Measurements from ENCODE around the gene ABHD16A. TPM values are rescaled to one million over a fixed set of nuclear protein-coding genes. Genes with fewer than 3 reads are reported as not detected.

ABHD16A gene
- total and polyA plus RNA-seq, 2 of the 13 experiments (the other 11 are each of a cell fraction or from before 2014, with no cell fraction given) = 43.5 to 45.4 TPM

- TF ChIP-seq, protein P1, sequence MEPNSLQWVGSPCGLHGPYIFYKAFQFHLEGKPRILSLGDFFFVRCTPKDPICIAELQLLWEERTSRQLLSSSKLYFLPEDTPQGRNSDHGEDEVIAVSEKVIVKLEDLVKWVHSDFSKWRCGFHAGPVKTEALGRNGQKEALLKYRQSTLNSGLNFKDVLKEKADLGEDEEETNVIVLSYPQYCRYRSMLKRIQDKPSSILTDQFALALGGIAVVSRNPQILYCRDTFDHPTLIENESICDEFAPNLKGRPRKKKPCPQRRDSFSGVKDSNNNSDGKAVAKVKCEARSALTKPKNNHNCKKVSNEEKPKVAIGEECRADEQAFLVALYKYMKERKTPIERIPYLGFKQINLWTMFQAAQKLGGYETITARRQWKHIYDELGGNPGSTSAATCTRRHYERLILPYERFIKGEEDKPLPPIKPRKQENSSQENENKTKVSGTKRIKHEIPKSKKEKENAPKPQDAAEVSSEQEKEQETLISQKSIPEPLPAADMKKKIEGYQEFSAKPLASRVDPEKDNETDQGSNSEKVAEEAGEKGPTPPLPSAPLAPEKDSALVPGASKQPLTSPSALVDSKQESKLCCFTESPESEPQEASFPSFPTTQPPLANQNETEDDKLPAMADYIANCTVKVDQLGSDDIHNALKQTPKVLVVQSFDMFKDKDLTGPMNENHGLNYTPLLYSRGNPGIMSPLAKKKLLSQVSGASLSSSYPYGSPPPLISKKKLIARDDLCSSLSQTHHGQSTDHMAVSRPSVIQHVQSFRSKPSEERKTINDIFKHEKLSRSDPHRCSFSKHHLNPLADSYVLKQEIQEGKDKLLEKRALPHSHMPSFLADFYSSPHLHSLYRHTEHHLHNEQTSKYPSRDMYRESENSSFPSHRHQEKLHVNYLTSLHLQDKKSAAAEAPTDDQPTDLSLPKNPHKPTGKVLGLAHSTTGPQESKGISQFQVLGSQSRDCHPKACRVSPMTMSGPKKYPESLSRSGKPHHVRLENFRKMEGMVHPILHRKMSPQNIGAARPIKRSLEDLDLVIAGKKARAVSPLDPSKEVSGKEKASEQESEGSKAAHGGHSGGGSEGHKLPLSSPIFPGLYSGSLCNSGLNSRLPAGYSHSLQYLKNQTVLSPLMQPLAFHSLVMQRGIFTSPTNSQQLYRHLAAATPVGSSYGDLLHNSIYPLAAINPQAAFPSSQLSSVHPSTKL (CRISPR knock-in tag; IDR thresholded peaks at IDR 0.05) = peak; percentile 43
- TF ChIP-seq MAF1 (CRISPR knock-in tag; IDR thresholded peaks at IDR 0.05; ENCODE audit: borderline replicate concordance) (no peak), EEA1 (CRISPR knock-in tag; IDR thresholded peaks at IDR 0.05; ENCODE audit: borderline replicate concordance) (no peak), SAP130 (CRISPR knock-in tag; IDR thresholded peaks at IDR 0.05; ENCODE audit: low read depth) (peak; percentile 94), ZNF263 (CRISPR knock-in tag; IDR thresholded peaks at IDR 0.05) (peak; percentile 55; the same call in 1 of the 2 replicates), EZH2 (conservative IDR thresholded peaks at IDR 0.05; ENCODE audit: low read depth, low read length) (no peak), MTA3 (CRISPR knock-in tag; IDR thresholded peaks at IDR 0.05) (no peak), PPARG (CRISPR knock-in tag; conservative IDR thresholded peaks at IDR 0.05) (peak; percentile 59; the same call in 1 of the 2 replicates), ZNF839 (CRISPR knock-in tag; IDR thresholded peaks at IDR 0.05; ENCODE audit: borderline replicate concordance) (peak; percentile 77; the same call in 1 of the 2 replicates), POLR2A (IDR thresholded peaks at IDR 0.05; ENCODE audit: insufficient read depth in 1 of 2, low read depth in 2 of 2, low read length in 2 of 2) (peak in 1 of 2 experiments; percentile 98; a peak in 2 of 4 replicates), PITX1 (CRISPR knock-in tag; IDR thresholded peaks at IDR 0.05) (peak; percentile 71; the same call in 1 of the 2 replicates), ZNF619 (CRISPR knock-in tag; IDR thresholded peaks at IDR 0.05) (no peak; the same call in 1 of the 2 replicates)
- TF ChIP-seq, protein P2, sequence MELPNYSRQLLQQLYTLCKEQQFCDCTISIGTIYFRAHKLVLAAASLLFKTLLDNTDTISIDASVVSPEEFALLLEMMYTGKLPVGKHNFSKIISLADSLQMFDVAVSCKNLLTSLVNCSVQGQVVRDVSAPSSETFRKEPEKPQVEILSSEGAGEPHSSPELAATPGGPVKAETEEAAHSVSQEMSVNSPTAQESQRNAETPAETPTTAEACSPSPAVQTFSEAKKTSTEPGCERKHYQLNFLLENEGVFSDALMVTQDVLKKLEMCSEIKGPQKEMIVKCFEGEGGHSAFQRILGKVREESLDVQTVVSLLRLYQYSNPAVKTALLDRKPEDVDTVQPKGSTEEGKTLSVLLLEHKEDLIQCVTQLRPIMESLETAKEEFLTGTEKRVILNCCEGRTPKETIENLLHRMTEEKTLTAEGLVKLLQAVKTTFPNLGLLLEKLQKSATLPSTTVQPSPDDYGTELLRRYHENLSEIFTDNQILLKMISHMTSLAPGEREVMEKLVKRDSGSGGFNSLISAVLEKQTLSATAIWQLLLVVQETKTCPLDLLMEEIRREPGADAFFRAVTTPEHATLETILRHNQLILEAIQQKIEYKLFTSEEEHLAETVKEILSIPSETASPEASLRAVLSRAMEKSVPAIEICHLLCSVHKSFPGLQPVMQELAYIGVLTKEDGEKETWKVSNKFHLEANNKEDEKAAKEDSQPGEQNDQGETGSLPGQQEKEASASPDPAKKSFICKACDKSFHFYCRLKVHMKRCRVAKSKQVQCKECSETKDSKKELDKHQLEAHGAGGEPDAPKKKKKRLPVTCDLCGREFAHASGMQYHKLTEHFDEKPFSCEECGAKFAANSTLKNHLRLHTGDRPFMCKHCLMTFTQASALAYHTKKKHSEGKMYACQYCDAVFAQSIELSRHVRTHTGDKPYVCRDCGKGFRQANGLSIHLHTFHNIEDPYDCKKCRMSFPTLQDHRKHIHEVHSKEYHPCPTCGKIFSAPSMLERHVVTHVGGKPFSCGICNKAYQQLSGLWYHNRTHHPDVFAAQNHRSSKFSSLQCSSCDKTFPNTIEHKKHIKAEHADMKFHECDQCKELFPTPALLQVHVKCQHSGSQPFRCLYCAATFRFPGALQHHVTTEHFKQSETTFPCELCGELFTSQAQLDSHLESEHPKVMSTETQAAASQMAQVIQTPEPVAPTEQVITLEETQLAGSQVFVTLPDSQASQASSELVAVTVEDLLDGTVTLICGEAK (IDR thresholded peaks at IDR 0.05) = peak; percentile 75
- TF ChIP-seq, protein P2 (CRISPR knock-in tag; IDR thresholded peaks at IDR 0.05) = peak; percentile 61
- TF ChIP-seq, protein P3, sequence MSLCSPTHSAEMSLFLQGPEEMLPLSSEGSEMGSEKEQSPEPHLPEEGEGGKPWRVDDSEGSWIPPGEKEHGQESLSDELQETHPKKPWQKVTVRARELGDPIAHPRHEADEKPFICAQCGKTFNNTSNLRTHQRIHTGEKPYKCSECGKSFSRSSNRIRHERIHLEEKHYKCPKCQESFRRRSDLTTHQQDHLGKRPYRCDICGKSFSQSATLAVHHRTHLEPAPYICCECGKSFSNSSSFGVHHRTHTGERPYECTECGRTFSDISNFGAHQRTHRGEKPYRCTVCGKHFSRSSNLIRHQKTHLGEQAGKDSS (CRISPR knock-in tag; IDR thresholded peaks at IDR 0.05; ENCODE audit: borderline replicate concordance, low read depth) = peak; percentile 85
Measured at GRCh38 chr6:31665501-31666336, 37.4 kb downstream of the ABHD16A start, which contains the start of gene CSNK2B (continued).
